Lower lobe of right lung (tissue), 2 donors: ENCODE data around the gene ASB18. TPM values are rescaled to one million over a fixed set of nuclear protein-coding genes. Genes with fewer than 3 reads are reported as not detected.

Experiments used
- ATAC-seq, 2 donors: fragments of 200-7000 bp; cut with Tn5 transposase; one replicate each; pipeline ENCODE4 v1.9.1; 2020 to 2022; ENCODE audit warnings: mild to moderate bottlenecking in 2 of 2, moderate library complexity in 2 of 2
- DNase-seq: peaks from one replicate; pipeline ENCODE4 v3.0.0-alpha.2; 2020
- H3K27ac ChIP-seq: fragments of 200-600 bp; one replicate; pipeline ENCODE4 v1.8.0; 2022
- H3K27me3 ChIP-seq: fragments of 200-600 bp; one replicate; pipeline ENCODE4 v1.8.0; 2022; ENCODE audit warnings: low read depth
- H3K36me3 ChIP-seq: fragments of 200-600 bp; one replicate; pipeline ENCODE4 v1.8.0; 2022; ENCODE audit warnings: mild to moderate bottlenecking
- H3K4me1 ChIP-seq: fragments of 200-600 bp; one replicate; pipeline ENCODE4 v1.8.0; 2022
- H3K4me3 ChIP-seq: fragments of 200-600 bp; one replicate; pipeline ENCODE4 v1.8.0; 2022; ENCODE audit warnings: mild to moderate bottlenecking
- H3K9me3 ChIP-seq: fragments of 200-600 bp; one replicate; pipeline ENCODE4 v1.8.0; 2022
- CTCF ChIP-seq: fragments of 200-600 bp; IDR thresholded peaks from one replicate; pipeline ENCODE4 v1.8.0; 2022; ENCODE audit warnings: antibody characterized with exemption, mild to moderate bottlenecking
- intact Hi-C: fragments of 100-400 bp; cut with DNase I; formaldehyde crosslinking; loops from one replicate; pipeline ENCODE4 v1.11.0; 2022
- total RNA-seq: library from RNA; stranded (reverse); fragmentation: NEBNext Ultra II Directional; extraction: Animal tissue kit (Norgen Biotek cat#: 25700); gene quantifications from one replicate; pipeline ENCODE4 v1.2.1, GENCODE V29; 2021
- donor health status: DM: no; HTN: yes; CAD: no; lungs with severe emphysema.

The ASB18 gene
- total RNA-seq, 1 donor from 2014 or later = not detected

- Histone ChIP-seq H3K9me3 (peaks cover under 1% of the 10 kb centered on the region), H3K4me1 (no peaks in the 10 kb centered on the region), H3K36me3 (no peaks in the 10 kb centered on the region), H3K27me3 (peaks cover 15% of the 10 kb centered on the region), H3K27ac (no peak overlapping the region), H3K4me3 (no peak overlapping the region)
- TF ChIP-seq CTCF = no peak
- no peak for DNase-seq
- intact Hi-C loops = no loop called here
- ATAC-seq = no peak
These were observed 42.8 kb upstream of the ASB18 start for GRCh38 chr2:236306825-236307540.

- Histone ChIP-seq H3K4me1 (no peaks in the 10 kb centered on the region), H3K27ac (no peak overlapping the region), H3K4me3 (no peak overlapping the region), H3K9me3 (no peaks in the 10 kb centered on the region), H3K36me3 (no peaks in the 10 kb centered on the region), H3K27me3 (peaks cover 14% of the 10 kb centered on the region)
- DNase-seq (no peak), ATAC-seq (no peak)
- TF ChIP-seq CTCF = no peak
- intact Hi-C loops = no loop called here
These were observed 41.9 kb upstream of the ASB18 start for GRCh38 chr2:236305964-236306605.

GRCh38 chr2:236305531-236305930 is 41.3 kb upstream of the ASB18 start:
- Histone ChIP-seq H3K27me3 (peaks cover 10% of the 10 kb centered on the region), H3K4me1 (no peaks in the 10 kb centered on the region), H3K36me3 (no peaks in the 10 kb centered on the region), H3K9me3 (no peaks in the 10 kb centered on the region), H3K4me3 (no peak overlapping the region), H3K27ac (no peak overlapping the region)
- no peak for TF ChIP-seq CTCF
- DNase-seq (no peak), ATAC-seq (no peak)
- intact Hi-C loops = no loop called here

- Histone ChIP-seq H3K4me3 (no peak overlapping the region), H3K36me3 (no peaks in the 10 kb centered on the region), H3K27ac (no peak overlapping the region), H3K9me3 (no peaks in the 10 kb centered on the region), H3K27me3 (peaks cover 6% of the 10 kb centered on the region), H3K4me1 (no peaks in the 10 kb centered on the region)
- DNase-seq (no peak), ATAC-seq (no peak)
- TF ChIP-seq CTCF = no peak
- intact Hi-C loops = no loop called here
These were observed 39.7 kb upstream of the ASB18 start for GRCh38 chr2:236303935-236304334.

GRCh38 chr2:236302555-236302954 is 38.3 kb upstream of the ASB18 start:
- TF ChIP-seq CTCF = no peak
- peaks cover 3% of the 10 kb centered on the region for H3K27me3 ChIP-seq

More at GRCh38 chr2:236302555-236302954, 38.3 kb upstream of the ASB18 start:
- Histone ChIP-seq H3K36me3 (no peaks in the 10 kb centered on the region), H3K4me3 (no peak overlapping the region), H3K9me3 (no peaks in the 10 kb centered on the region), H3K4me1 (no peaks in the 10 kb centered on the region), H3K27ac (no peak overlapping the region)
- DNase-seq (no peak), ATAC-seq (no peak)
- intact Hi-C loops = no loop called here
